Measurements from ENCODE around the gene NAB2. TPM values are rescaled to one million over a fixed set of nuclear protein-coding genes. Genes with fewer than 3 reads are reported as not detected.

The NAB2 gene
- total and polyA plus RNA-seq, 2 donors = 25.6 to 39.1 TPM

DNA sequence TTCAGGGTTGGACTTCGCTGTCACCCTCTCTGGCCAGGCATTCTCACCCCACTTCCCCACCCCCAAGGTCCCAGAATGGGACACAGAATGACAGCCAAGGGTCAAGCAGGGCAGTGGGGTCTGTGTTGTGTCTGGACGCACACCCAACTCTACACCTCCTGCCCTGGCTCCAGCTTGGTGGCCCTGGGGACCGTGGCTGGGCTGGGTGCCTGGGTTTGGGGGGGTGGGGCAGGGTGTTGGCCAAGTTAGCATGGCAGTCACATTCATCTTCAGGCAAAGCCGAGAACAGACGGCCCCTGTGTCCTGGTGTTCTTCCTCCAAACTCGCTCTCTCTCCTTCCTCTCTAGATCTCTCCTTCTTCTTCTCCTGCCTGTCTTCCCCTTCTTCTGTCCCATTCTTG lies 45.0 kb downstream of the NAB2 start:
- H3K27ac ChIP-seq (ENCODE audit: low read depth) = peak overlapping the region; percentile 4
- H3K4me1 ChIP-seq (ENCODE audit: insufficient read depth) = no peaks in the 10 kb centered on the region
- H3K4me3 ChIP-seq (ENCODE audit: low read depth, low read length) = no peak overlapping the region
- no peaks in the 10 kb centered on the region for H3K36me3 ChIP-seq (ENCODE audit: insufficient read depth)
- DNase-seq (ENCODE audit: extremely low spot score) = no peak
- 44% methylated on average over 6 of the region's 6 CpGs for whole genome bisulfite sequencing

DNA sequence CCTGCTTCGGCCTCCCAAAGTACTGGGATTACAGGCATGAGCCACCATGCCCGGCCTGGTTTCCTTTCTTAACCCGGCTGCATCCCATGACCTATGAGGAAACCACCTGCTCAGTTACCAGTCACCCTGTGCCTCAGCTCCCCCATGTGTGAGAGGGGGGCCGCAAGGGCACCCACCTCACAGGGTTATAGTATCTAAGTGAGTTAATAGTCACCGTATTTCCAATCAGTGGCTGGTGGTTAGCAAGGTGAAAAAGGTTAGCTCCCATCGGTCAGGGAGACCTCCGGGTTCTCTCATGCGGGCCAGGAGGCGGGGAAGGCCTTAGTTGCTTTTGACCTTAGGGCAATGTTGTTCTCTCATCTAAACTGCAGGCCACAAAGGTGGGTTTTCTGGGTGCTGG lies 46.0 kb downstream of the NAB2 start:
- DNase-seq (ENCODE audit: extremely low spot score) = no peak
- Histone ChIP-seq H3K4me1 (ENCODE audit: insufficient read depth) (no peaks in the 10 kb centered on the region), H3K27ac (ENCODE audit: low read depth) (peak overlapping the region; percentile 49), H3K4me3 (ENCODE audit: low read depth, low read length) (no peak overlapping the region), H3K36me3 (ENCODE audit: insufficient read depth) (peaks cover 1% of the 10 kb centered on the region)
- WGBS = 68% methylated on average over 9 of the region's 9 CpGs

DNA sequence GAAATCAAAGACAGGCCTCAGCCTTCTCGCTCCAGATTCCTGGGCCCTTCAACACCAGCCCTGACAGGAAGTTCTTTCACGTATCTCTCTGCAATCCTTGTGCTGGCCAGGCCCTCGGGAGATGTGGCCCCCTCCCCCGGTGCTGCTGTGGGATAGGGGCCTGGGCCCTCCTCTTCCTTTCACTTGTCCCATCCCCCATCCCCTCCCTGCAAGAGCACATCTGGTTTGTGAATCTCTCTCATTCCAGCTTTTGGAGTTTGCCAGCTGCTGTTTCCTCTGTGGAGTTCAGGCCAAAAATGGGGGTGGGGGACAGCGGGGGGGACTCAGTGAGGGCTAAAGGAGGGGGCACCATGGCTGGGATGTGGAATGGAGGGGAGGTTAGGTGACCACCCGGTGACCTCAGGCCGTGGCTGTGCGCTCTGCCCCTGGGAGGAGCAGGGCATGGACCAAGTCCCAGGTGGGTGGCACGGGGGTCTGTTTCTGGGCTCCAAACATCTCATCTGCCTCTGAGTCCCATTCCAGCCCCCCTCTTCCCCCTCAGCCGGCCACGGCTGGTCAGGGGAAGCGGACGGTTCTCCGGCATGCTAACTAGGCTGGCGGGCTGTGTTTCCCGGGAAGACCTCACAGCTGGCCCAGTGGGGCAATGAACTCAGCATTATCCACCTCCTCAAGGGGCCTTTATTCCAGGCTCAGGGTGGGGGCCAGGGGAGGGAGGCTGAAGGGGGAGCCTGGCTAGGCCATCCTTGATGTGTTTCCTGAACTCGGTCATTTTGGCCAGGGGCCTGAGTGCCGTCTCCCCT lies 46.8 kb downstream of the NAB2 start:
- peak; percentile 63 for DNase-seq (ENCODE audit: extremely low spot score)
- H3K4me1 ChIP-seq (ENCODE audit: insufficient read depth) = no peaks in the 10 kb centered on the region

DNA sequence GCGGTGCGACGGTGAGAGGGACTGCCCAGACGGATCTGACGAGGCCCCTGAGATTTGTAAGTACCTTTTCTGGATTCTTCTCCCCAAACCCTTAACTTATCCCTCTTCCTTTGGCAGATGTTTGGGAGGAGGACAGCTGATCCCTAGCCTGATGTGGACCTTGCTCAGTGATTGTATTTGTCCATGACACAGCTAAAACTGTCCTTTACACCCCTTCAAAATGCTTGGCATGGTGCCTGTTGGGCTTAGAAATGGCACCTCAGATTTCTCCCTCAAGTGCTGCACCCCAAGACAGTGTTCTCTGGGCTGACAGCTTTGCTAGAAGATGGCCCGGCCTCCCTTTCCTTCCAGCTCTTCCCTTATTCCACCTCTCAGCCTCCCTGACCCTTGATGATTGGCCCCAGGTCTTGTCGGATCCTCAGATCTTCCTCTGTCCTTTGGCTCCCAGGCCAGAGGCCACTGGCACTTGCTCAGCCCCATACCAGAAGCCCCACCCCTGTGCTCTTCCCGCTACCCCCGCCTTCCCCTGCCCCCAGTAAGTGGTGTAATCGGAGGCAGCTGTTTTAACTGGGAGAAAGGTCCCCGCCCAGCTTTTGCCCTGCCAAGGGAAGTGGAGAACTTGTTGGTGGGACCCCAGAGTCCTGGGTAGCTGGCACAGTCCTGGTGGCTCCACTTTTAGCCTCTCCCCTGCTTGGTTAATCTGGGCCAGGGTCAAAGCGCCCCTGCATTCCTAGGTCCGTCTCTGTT lies 49.8 kb downstream of the NAB2 start:
- Histone ChIP-seq H3K4me3 (ENCODE audit: low read depth, low read length) (no peak overlapping the region), H3K4me1 (ENCODE audit: insufficient read depth) (no peaks in the 10 kb centered on the region), H3K27ac (ENCODE audit: low read depth) (peak overlapping the region; percentile 60), H3K36me3 (ENCODE audit: insufficient read depth) (peaks cover 4% of the 10 kb centered on the region)
- DNase-seq (ENCODE audit: extremely low spot score) = no peak
- 59% methylated on average over 13 of the region's 13 CpGs for WGBS

More for the DNA sequence above, 46.8 kb downstream of the NAB2 start:
- no peak overlapping the region for H3K4me3 ChIP-seq (ENCODE audit: low read depth, low read length)
- peak overlapping the region; percentile 66 for H3K27ac ChIP-seq (ENCODE audit: low read depth)
- H3K36me3 ChIP-seq (ENCODE audit: insufficient read depth) = peaks cover 1% of the 10 kb centered on the region
- 26% methylated on average over 18 of the region's 18 CpGs for WGBS

DNA sequence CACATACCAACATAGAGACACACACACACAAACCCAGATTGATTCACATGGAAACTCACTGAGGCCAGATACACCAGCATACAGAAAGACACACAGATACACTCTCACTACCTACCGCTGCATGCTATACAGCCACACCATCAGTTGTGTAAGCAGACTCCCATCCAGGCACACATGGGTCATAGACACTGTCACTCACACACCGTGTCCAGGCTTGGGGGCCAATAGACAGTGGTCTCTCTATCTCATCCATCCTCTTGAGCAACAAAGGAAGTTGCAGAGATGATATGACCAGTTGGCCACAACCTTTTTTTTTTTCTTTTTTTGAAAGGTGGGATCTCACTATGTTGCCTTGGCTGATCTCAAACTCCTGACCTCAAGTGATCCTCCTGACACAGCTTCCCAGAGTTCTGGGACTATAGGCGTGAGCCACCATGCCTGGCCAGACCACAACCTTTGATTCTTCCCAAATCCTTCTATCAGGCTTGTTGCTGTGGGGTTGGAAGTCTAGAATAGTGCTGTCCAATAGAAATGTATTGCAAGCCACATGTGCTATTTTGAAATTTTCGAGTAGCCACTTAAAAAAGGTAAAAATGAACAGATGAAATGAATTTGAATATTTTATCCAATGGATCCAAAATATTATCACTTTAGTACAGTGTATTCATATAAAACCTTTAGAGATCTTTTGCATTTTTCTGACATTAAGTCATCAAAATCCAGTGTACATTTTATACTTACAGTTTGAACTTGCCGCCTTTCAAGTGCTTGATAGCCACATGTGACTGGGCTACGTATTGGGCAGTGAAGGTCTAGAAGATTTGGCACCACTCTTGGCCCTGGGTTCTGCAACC lies 51.1 kb downstream of the NAB2 start:
- no peak for DNase-seq (ENCODE audit: extremely low spot score)
- Histone ChIP-seq H3K4me3 (ENCODE audit: low read depth, low read length) (no peak overlapping the region), H3K4me1 (ENCODE audit: insufficient read depth) (no peaks in the 10 kb centered on the region), H3K36me3 (ENCODE audit: insufficient read depth) (peaks cover 4% of the 10 kb centered on the region), H3K27ac (ENCODE audit: low read depth) (no peak overlapping the region)
- WGBS = 76% methylated on average over 6 of the region's 6 CpGs

DNA sequence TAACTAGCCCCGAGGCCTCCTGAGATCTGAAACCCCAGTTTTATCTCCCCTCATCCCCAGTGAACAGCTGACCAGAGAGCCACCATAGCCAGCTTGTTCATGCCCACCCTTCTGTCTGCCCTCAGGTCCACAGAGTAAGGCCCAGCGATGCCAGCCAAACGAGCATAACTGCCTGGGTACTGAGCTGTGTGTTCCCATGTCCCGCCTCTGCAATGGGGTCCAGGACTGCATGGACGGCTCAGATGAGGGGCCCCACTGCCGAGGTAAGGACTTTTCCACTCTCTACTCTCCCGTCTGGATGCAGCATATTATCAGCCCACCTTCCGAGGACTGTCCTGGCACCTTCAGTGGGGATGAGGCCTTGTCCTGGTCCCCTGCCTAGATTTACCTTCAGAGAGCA lies 52.3 kb downstream of the NAB2 start:
- Histone ChIP-seq H3K27ac (ENCODE audit: low read depth) (no peak overlapping the region), H3K4me1 (ENCODE audit: insufficient read depth) (no peaks in the 10 kb centered on the region), H3K4me3 (ENCODE audit: low read depth, low read length) (no peak overlapping the region), H3K36me3 (ENCODE audit: insufficient read depth) (peaks cover 4% of the 10 kb centered on the region)
- 86% methylated on average over 8 of the region's 8 CpGs for WGBS
- no peak for DNase-seq (ENCODE audit: extremely low spot score)

DNA sequence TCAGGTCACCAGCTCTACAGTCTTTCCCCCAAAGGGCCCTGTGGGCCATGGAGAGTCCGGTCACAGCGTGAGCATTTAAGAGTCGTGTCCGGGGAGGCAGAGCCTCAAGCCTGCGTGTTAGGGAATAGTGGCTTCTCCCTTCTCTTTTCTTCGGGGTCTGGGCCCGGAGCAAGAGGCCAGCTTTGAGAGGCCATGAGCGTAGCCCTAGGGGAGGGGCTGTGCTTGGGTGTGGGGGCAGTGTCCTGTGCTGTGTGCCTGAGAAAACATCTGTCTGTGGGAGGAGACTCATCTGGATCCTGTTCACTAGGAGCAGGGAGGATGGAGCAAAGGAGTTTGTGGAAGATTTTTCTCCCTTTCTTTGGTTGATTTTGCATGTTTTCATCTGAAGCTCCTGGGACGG lies 53.2 kb downstream of the NAB2 start:
- Histone ChIP-seq H3K36me3 (ENCODE audit: insufficient read depth) (peaks cover 4% of the 10 kb centered on the region), H3K4me3 (ENCODE audit: low read depth, low read length) (no peak overlapping the region), H3K4me1 (ENCODE audit: insufficient read depth) (peaks cover 1% of the 10 kb centered on the region), H3K27ac (ENCODE audit: low read depth) (no peak overlapping the region)
- 66% methylated on average over 9 of the region's 9 CpGs for WGBS
- no peak for DNase-seq (ENCODE audit: extremely low spot score)

DNA sequence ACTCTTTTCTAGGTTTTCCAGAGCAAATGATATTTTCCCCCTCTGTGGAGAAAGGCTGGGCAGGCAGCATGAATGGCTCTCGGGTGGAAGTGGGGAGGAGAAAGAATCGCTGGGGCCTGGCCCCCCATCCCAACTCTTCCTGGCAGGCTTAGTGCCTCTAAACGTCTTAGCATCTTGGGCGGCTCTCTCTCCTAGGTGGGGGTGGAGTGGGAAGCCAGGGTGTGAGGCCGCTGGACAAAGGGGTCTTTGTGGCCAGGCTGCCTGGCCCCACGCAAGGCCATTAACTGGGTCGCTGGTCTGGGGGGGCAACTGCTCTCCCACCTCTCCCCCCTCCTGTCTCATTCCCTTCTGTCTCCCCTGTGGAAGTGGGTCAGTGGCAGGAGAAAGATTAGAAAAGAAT lies 53.8 kb downstream of the NAB2 start:
- DNase-seq (ENCODE audit: extremely low spot score) = no peak
- Histone ChIP-seq H3K4me1 (ENCODE audit: insufficient read depth) (peaks cover 3% of the 10 kb centered on the region), H3K4me3 (ENCODE audit: low read depth, low read length) (no peak overlapping the region), H3K27ac (ENCODE audit: low read depth) (no peak overlapping the region), H3K36me3 (ENCODE audit: insufficient read depth) (peaks cover 4% of the 10 kb centered on the region)
- 66% methylated on average over 7 of the region's 7 CpGs for WGBS

DNA sequence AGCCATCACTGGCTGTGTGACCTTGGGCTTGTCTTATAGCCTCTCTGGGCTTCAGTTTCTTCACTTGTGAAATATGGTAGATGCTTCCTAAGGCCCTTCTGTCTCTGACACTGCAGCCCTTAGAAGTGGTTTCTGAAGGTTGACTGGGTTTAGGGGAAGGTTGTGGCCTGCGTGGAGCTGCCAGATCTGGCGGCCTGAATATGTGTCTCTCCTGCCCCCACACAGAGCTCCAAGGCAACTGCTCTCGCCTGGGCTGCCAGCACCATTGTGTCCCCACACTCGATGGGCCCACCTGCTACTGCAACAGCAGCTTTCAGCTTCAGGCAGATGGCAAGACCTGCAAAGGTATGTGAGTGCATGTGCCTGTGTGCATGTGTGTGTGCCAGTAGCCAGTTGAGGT lies 54.5 kb downstream of the NAB2 start:
- 86% methylated on average over 4 of the region's 4 CpGs for WGBS
- Histone ChIP-seq H3K27ac (ENCODE audit: low read depth) (no peak overlapping the region), H3K4me1 (ENCODE audit: insufficient read depth) (peaks cover 3% of the 10 kb centered on the region), H3K4me3 (ENCODE audit: low read depth, low read length) (no peak overlapping the region), H3K36me3 (ENCODE audit: insufficient read depth) (peaks cover 4% of the 10 kb centered on the region)
- DNase-seq (ENCODE audit: extremely low spot score) = no peak

Other genes starting within 250 kb of the NAB2 start
- gene SDR9C7, start 154.7 kb upstream of the NAB2 start, total RNA-seq = not detected
- 0.16 TPM for gene SDR9C7, start 154.7 kb upstream of the NAB2 start, polyA plus RNA-seq
- gene RDH16, start 131.5 kb upstream of the NAB2 start, total RNA-seq = 0.58 TPM
- 0.32 TPM for gene RDH16, start 131.5 kb upstream of the NAB2 start, polyA plus RNA-seq
- gene ZBTB39, start 82.6 kb upstream of the NAB2 start, total RNA-seq = 6.8 TPM
- 4.1 TPM for gene ZBTB39, start 82.6 kb upstream of the NAB2 start, polyA plus RNA-seq
- 21.2 TPM for gene TAC3, start 72.6 kb upstream of the NAB2 start, total RNA-seq
- gene TAC3, start 72.6 kb upstream of the NAB2 start, polyA plus RNA-seq = 2.6 TPM
- 0.16 TPM for gene MYO1A, start 39.0 kb upstream of the NAB2 start, total RNA-seq
- 0.18 TPM for gene MYO1A, start 39.0 kb upstream of the NAB2 start, polyA plus RNA-seq
- 18.0 TPM for gene NEMP1, start 10.3 kb upstream of the NAB2 start, total RNA-seq
- gene NEMP1, start 10.3 kb upstream of the NAB2 start, polyA plus RNA-seq = 8.5 TPM
- 60.5 TPM for gene STAT6, start 22.2 kb downstream of the NAB2 start, total RNA-seq
- gene STAT6, start 22.2 kb downstream of the NAB2 start, polyA plus RNA-seq = 172 TPM
- 146 TPM for gene LRP1, start 39.4 kb downstream of the NAB2 start, total RNA-seq
- gene LRP1, start 39.4 kb downstream of the NAB2 start, polyA plus RNA-seq = 141 TPM
- gene LRP1-AS, start 58.5 kb downstream of the NAB2 start, total RNA-seq = not detected
- gene LRP1-AS, start 58.5 kb downstream of the NAB2 start, polyA plus RNA-seq = not detected
- 0.79 TPM for gene NXPH4, start 127.7 kb downstream of the NAB2 start, total RNA-seq
- 0.28 TPM for gene NXPH4, start 127.7 kb downstream of the NAB2 start, polyA plus RNA-seq
- gene SHMT2, start 140.6 kb downstream of the NAB2 start, total RNA-seq = 62.8 TPM
- 69.8 TPM for gene SHMT2, start 140.6 kb downstream of the NAB2 start, polyA plus RNA-seq
- gene STAC3, start 162.1 kb downstream of the NAB2 start, total RNA-seq = 13.5 TPM
- 1.1 TPM for gene STAC3, start 162.1 kb downstream of the NAB2 start, polyA plus RNA-seq